Measurements from ENCODE around the gene WDFY3.
A peak's percentile ranks its signal among the peaks of the same experiment; 100 is the strongest.

WDFY3 gene

DNA sequence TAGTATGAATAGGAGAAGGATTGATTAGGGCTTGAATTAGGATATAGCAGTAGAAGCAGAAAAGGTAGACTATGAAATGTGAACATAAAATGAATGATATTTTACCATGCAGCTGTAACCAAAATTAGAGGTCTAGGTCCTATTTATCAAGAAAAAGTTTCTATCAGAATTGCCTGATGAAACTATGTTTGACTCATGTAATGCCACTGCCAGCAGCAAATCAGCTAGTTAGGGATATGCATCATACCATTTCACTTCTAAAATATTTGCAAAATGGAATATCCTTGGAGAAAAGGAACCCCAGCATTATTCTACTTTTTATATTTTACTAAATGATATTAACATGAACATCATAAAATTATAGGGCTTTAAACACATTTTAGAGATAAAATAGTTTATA is 188.4 kb downstream of the WDFY3 start:
- DNase-seq (ENCODE audit: low spot score), result no peak
- no peak overlapping the region for H3K27ac ChIP-seq
- ChIA-PET CTCF (no interaction called here), POLR2A (ENCODE audit: low non-redundant PET) (no interaction called here)
- TF ChIP-seq, protein P1, sequence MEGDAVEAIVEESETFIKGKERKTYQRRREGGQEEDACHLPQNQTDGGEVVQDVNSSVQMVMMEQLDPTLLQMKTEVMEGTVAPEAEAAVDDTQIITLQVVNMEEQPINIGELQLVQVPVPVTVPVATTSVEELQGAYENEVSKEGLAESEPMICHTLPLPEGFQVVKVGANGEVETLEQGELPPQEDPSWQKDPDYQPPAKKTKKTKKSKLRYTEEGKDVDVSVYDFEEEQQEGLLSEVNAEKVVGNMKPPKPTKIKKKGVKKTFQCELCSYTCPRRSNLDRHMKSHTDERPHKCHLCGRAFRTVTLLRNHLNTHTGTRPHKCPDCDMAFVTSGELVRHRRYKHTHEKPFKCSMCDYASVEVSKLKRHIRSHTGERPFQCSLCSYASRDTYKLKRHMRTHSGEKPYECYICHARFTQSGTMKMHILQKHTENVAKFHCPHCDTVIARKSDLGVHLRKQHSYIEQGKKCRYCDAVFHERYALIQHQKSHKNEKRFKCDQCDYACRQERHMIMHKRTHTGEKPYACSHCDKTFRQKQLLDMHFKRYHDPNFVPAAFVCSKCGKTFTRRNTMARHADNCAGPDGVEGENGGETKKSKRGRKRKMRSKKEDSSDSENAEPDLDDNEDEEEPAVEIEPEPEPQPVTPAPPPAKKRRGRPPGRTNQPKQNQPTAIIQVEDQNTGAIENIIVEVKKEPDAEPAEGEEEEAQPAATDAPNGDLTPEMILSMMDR (conservative IDR thresholded peaks at IDR 0.05; ENCODE audit: low read depth), result no peak

- DNase-seq (ENCODE audit: low spot score), result no peak
- POLR2A ChIA-PET (ENCODE audit: low non-redundant PET), result no interaction called here
- H3K27ac ChIP-seq, result no peak overlapping the region
- TF ChIP-seq, protein P1 (conservative IDR thresholded peaks at IDR 0.05; ENCODE audit: low read depth), result no peak
- CTCF ChIA-PET, result no interaction called here
Measured at GRCh38 chr4:84767168-84767567, 199.3 kb downstream of the WDFY3 start.

DNA sequence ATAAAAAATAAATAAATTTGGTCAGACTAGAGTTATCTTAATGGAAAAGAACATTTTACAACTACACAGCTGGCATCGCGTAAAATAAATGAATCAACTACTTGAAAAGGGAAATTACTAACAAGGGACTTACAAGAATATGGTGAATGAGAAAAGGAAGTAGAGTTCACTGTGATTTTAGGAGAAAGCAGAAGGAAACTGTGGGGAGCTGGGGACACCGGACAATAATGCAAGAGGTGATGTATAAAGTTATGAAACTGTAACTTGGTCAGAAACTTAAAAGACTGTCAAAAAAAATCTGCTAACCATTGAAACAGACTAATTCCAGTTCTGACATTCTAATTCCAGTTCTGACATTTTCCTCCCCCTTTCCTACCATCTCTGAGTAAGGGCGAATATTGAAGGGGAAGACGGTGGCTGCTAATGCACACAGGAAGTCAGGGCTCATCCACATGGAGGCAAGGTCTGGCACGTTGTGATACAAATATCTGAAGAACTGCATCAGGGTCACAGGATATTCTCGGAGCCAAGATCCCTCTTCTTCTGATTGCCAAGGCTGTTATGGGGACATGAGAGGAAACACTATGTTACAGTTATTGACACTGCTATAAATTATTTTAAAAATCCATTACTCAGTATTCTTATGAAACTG is 213.0 kb downstream of the WDFY3 start:
- TF ChIP-seq, protein P1 (conservative IDR thresholded peaks at IDR 0.05; ENCODE audit: low read depth), result no peak
- ChIA-PET POLR2A (ENCODE audit: low non-redundant PET) (no interaction called here), CTCF (no interaction called here)
- no peak overlapping the region for H3K27ac ChIP-seq
- no peak for DNase-seq (ENCODE audit: low spot score)

DNA sequence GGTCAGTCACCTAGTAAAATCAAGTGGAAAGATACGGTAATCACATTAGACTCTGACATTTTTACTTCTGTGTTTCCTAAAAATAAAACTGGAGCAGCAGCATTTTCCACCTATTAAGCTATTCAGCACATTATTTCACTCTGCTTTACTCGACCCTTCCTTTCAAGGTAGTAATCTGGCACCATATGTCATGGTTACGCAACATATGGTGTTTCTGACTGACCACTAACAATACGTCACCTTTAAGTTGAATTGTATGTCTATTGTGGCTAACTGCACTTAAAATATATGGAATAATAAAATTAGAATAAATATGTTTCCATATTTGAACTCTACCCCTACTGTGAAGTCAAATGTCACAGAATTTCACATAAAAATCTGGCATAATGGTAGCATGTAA is 214.8 kb downstream of the WDFY3 start:
- CTCF ChIA-PET, result interaction anchor here (0.6 kb wide), 1 partner anchor 219 kb away, joined by 3 read pairs; no protein-coding TSS in a partner anchor
- DNase-seq (ENCODE audit: low spot score), result no peak
- H3K27ac ChIP-seq, result no peak overlapping the region
- TF ChIP-seq, protein P1 (conservative IDR thresholded peaks at IDR 0.05; ENCODE audit: low read depth), result no peak
- POLR2A ChIA-PET (ENCODE audit: low non-redundant PET), result no interaction called here

DNA sequence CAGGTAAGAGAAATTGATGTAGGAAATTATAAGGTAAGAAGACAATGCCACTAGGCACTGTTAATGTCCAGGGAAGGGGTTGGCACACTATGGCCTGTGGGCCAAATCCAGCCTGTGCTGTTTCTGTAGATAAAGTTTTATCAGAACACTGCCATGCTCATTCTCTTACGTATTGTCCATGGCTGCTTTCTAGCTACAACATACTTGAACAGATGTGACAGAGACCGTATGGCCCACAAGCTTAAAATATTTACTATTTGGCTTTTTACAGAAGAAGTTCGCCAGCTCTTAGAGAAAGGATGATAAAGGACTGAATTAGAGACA is 215.6 kb downstream of the WDFY3 start:
- POLR2A ChIA-PET (ENCODE audit: low non-redundant PET), result no interaction called here
- CTCF ChIA-PET, result interaction anchor here (0.5 to 1.7 kb wide), 9 partner anchors 9 to 325 kb away, joined by 3 to 13 read pairs (median 4); partner anchors contain the start of gene WDFY3
- DNase-seq (ENCODE audit: low spot score), result no peak
- no peak overlapping the region for H3K27ac ChIP-seq
- TF ChIP-seq, protein P1 (conservative IDR thresholded peaks at IDR 0.05; ENCODE audit: low read depth), result no peak

- POLR2A ChIA-PET (ENCODE audit: low non-redundant PET), result no interaction called here
- DNase-seq (ENCODE audit: low spot score), result peak; percentile 39
- TF ChIP-seq, protein P1 (conservative IDR thresholded peaks at IDR 0.05; ENCODE audit: low read depth), result peak; percentile 72
- H3K27ac ChIP-seq, result no peak overlapping the region
- CTCF ChIA-PET, result interaction anchor here (0.5 to 1.7 kb wide), 10 partner anchors 9 to 325 kb away, joined by 3 to 13 read pairs (median 4); partner anchors contain the start of gene WDFY3
Measured at GRCh38 chr4:84750260-84750959, 216.1 kb downstream of the WDFY3 start.

Measured in RWPE1 (cell line).